ENCODE data around the gene SMIM33. TPM values are rescaled to one million over a fixed set of nuclear protein-coding genes. Genes with fewer than 3 reads are reported as not detected.

Gene SMIM33
- polyA plus RNA-seq, 1 donor = not detected

Other genes with a start within 250 kb of the SMIM33 start
- 271 TPM for gene MATR3, start 177.3 kb upstream of the SMIM33 start, polyA plus RNA-seq (ENCODE audit: insufficient read length)
- gene PAIP2, start 129.2 kb upstream of the SMIM33 start, polyA plus RNA-seq (ENCODE audit: insufficient read length) = 104 TPM
- 0.28 TPM for gene SLC23A1, start 87.7 kb upstream of the SMIM33 start, polyA plus RNA-seq (ENCODE audit: insufficient read length)
- 0.52 TPM for gene MZB1, start 81.1 kb upstream of the SMIM33 start, polyA plus RNA-seq (ENCODE audit: insufficient read length)
- gene PROB1, start 75.9 kb upstream of the SMIM33 start, polyA plus RNA-seq (ENCODE audit: insufficient read length) = 42.6 TPM
- 10.0 TPM for gene SPATA24, start 66.9 kb upstream of the SMIM33 start, polyA plus RNA-seq (ENCODE audit: insufficient read length)
- 22.1 TPM for gene DNAJC18, start 31.5 kb upstream of the SMIM33 start, polyA plus RNA-seq (ENCODE audit: insufficient read length)
- 29.8 TPM for gene ECSCR, start 8.3 kb upstream of the SMIM33 start, polyA plus RNA-seq (ENCODE audit: insufficient read length)
- 26.4 TPM for gene STING1, start 11.8 kb downstream of the SMIM33 start, polyA plus RNA-seq (ENCODE audit: insufficient read length)
- gene UBE2D2, start 90.3 kb downstream of the SMIM33 start, polyA plus RNA-seq (ENCODE audit: insufficient read length) = 132 TPM
- 82.3 TPM for gene CXXC5, start 177.3 kb downstream of the SMIM33 start, polyA plus RNA-seq (ENCODE audit: insufficient read length)